ENCODE data around the gene XRCC6. TPM values are rescaled to one million over a fixed set of nuclear protein-coding genes. Genes with fewer than 3 reads are reported as not detected.

The XRCC6 gene
- polyA plus RNA-seq, 1 donor (not counting 4 experiments of a cell fraction or from before 2014, with no cell fraction given): 247 TPM

- no peak overlapping the region for H3K4me3 ChIP-seq (ENCODE audit: control insufficient read depth in 2 of 3, extremely low read depth in 1 of 3, insufficient read depth in 2 of 3, low read depth in 1 of 3, low read length in 3 of 3)
- FAIRE-seq (no peak), DNase-seq (ENCODE audit: low read depth, low spot score) (no peak)
- H4K20me1 ChIP-seq (ENCODE audit: control insufficient read depth, extremely low read depth, insufficient read depth, low read length): peaks cover 4% of the 10 kb centered on the region
- no peak overlapping the region for H3K27ac ChIP-seq (ENCODE audit: control insufficient read depth, insufficient read depth, low read length)
- H2AFZ ChIP-seq (ENCODE audit: control insufficient read depth, low read length): no peak overlapping the region
- H3K9ac ChIP-seq (ENCODE audit: control insufficient read depth, extremely low read depth, insufficient read depth, low read length): no peak overlapping the region
- peaks cover 24 to 36% of the 10 kb centered on the region in 2 experiments for H3K36me3 ChIP-seq (ENCODE audit: control insufficient read depth in 2 of 2, extremely low read depth in 1 of 2, insufficient read depth in 2 of 2, low read length in 2 of 2)
- H3K4me1 ChIP-seq (ENCODE audit: control insufficient read depth, extremely low read depth, insufficient read depth, low read length): no peaks in the 10 kb centered on the region
- no peaks in the 10 kb centered on the region for H3K79me2 ChIP-seq (ENCODE audit: control insufficient read depth, insufficient read depth, low read length)
- H3K4me2 ChIP-seq (ENCODE audit: control insufficient read depth, extremely low read depth, insufficient read depth, low read depth, low read length): no peak overlapping the region
- no peaks in the 10 kb centered on the region for H3K9me3 ChIP-seq (ENCODE audit: control insufficient read depth, low read depth, low read length)
- dilution Hi-C loops (cut with MboI; ENCODE audit: extremely low pct_ligation_motif_present, low sequenced_read_pairs): no loop called here
- no peaks in the 10 kb centered on the region for H3K27me3 ChIP-seq (ENCODE audit: control insufficient read depth, extremely low read depth, insufficient read depth, low read length)
- TF ChIP-seq CTCF (optimal IDR thresholded peaks at IDR 0.05 in 1 of 3, IDR thresholded peaks at IDR 0.05 in 1 of 3, conservative IDR thresholded peaks at IDR 0.05 in 1 of 3; ENCODE audit: extremely low read depth in 1 of 3, insufficient read depth in 2 of 3, low read length in 3 of 3) (no peak), EZH2 (IDR thresholded peaks at IDR 0.05; ENCODE audit: low read length) (no peak)
- no peaks in the 10 kb centered on the region for H3K9me1 ChIP-seq (ENCODE audit: control insufficient read depth, extremely low read depth, insufficient read depth, low read length)
These were observed 45.6 kb upstream of the XRCC6 start for GRCh38 chr22:41575533-41575932.

GRCh38 chr22:41576877-41577276, 44.2 kb upstream of the XRCC6 start:
- dilution Hi-C loops (cut with MboI; ENCODE audit: extremely low pct_ligation_motif_present, low sequenced_read_pairs): no loop called here
- no peaks in the 10 kb centered on the region for H3K4me1 ChIP-seq (ENCODE audit: control insufficient read depth, extremely low read depth, insufficient read depth, low read length)
- no peak overlapping the region for H3K4me2 ChIP-seq (ENCODE audit: control insufficient read depth, extremely low read depth, insufficient read depth, low read depth, low read length)
- no peaks in the 10 kb centered on the region for H3K27me3 ChIP-seq (ENCODE audit: control insufficient read depth, extremely low read depth, insufficient read depth, low read length)
- H3K9ac ChIP-seq (ENCODE audit: control insufficient read depth, extremely low read depth, insufficient read depth, low read length): no peak overlapping the region
- H3K9me1 ChIP-seq (ENCODE audit: control insufficient read depth, extremely low read depth, insufficient read depth, low read length): no peaks in the 10 kb centered on the region
- no peak overlapping the region for H3K4me3 ChIP-seq (ENCODE audit: control insufficient read depth in 2 of 3, extremely low read depth in 1 of 3, insufficient read depth in 2 of 3, low read depth in 1 of 3, low read length in 3 of 3)
- H3K27ac ChIP-seq (ENCODE audit: control insufficient read depth, insufficient read depth, low read length): no peak overlapping the region
- peaks cover 24 to 36% of the 10 kb centered on the region in 2 experiments for H3K36me3 ChIP-seq (ENCODE audit: control insufficient read depth in 2 of 2, extremely low read depth in 1 of 2, insufficient read depth in 2 of 2, low read length in 2 of 2)
- no peak overlapping the region for H2AFZ ChIP-seq (ENCODE audit: control insufficient read depth, low read length)
- no peaks in the 10 kb centered on the region for H3K79me2 ChIP-seq (ENCODE audit: control insufficient read depth, insufficient read depth, low read length)
- FAIRE-seq: no peak
- peaks cover 4% of the 10 kb centered on the region for H4K20me1 ChIP-seq (ENCODE audit: control insufficient read depth, extremely low read depth, insufficient read depth, low read length)
- TF ChIP-seq EZH2 (IDR thresholded peaks at IDR 0.05; ENCODE audit: low read length) (no peak), CTCF (optimal IDR thresholded peaks at IDR 0.05 in 1 of 3, IDR thresholded peaks at IDR 0.05 in 1 of 3, conservative IDR thresholded peaks at IDR 0.05 in 1 of 3; ENCODE audit: extremely low read depth in 1 of 3, insufficient read depth in 2 of 3, low read length in 3 of 3) (peak; percentile 67 to 80 (median 69))
- DNase-seq (ENCODE audit: low read depth, low spot score): no peak
- no peaks in the 10 kb centered on the region for H3K9me3 ChIP-seq (ENCODE audit: control insufficient read depth, low read depth, low read length)

Measured in keratinocyte (primary cell).